IMR-90 (cell line): ENCODE data around the gene RORC. TPM values are rescaled to one million over a fixed set of nuclear protein-coding genes. Genes with fewer than 3 reads are reported as not detected.

ENCODE experiments used
- ATAC-seq: fragments of 200-7000 bp; cut with Tn5 transposase; 2 replicates; pipeline ENCODE4 v1.9.1; 2020; ENCODE audit warnings: low read depth, mild to moderate bottlenecking, moderate library complexity
- BruUV-seq: library from RNA; stranded (reverse); fragments of 400-500 nt; replicated peaks from 2 replicates; lab custom pipeline; 2021; lab: Mats Ljungman, UMichigan
- CTCF ChIA-PET: fragments of 300-600 bp; formaldehyde crosslinking; extraction: SDS; loops from one replicate; lab custom pipeline; 2021; ENCODE audit warnings: antibody characterized with exemption; lab: Yijun Ruan, JAX
- POLR2A ChIA-PET: fragments of 300-600 bp; sonication (Branson Sonifier 250); formaldehyde crosslinking; loops from one replicate; lab custom pipeline; 2022; ENCODE audit warnings: antibody characterized with exemption; ENCODE audit not compliant: unreplicated experiment; lab: Charles Lee
- DNase-seq: peaks from one replicate; pipeline ENCODE4 v3.0.0; 2013
- H2AFZ ChIP-seq: replicated peaks from 2 replicates; pipeline ENCODE3; 2013; ENCODE audit warnings: low read length, mild to moderate bottlenecking; ENCODE audit not compliant: poor library complexity
- H2AK5ac ChIP-seq: 2 replicates; pipeline ENCODE4 v1.6.1; 2013; ENCODE audit warnings: low read depth, low read length, inconsistent platforms
- H2AK9ac ChIP-seq: replicated peaks from 2 replicates; pipeline ENCODE3; 2013; ENCODE audit warnings: mild to moderate bottlenecking, low read depth, low read length, moderate library complexity; ENCODE audit not compliant: poor library complexity
- H2BK120ac ChIP-seq: 2 replicates; pipeline ENCODE4 v1.6.1; 2013; ENCODE audit warnings: low read depth, low read length, inconsistent platforms
- H2BK15ac ChIP-seq: 3 replicates; pipeline ENCODE4 v1.6.1; 2013; ENCODE audit warnings: low read depth, low read length, inconsistent platforms
- H2BK20ac ChIP-seq: 2 replicates; pipeline ENCODE4 v1.6.1; 2013; ENCODE audit warnings: low read depth, mild to moderate bottlenecking, inconsistent platforms, low read length, moderate library complexity
- H2BK5ac ChIP-seq: 2 replicates; pipeline ENCODE4 v1.6.1; 2013; ENCODE audit warnings: mild to moderate bottlenecking, low read depth, low read length, inconsistent platforms; ENCODE audit not compliant: poor library complexity, severe bottlenecking
- H3K14ac ChIP-seq: replicated peaks from 2 replicates; pipeline ENCODE4 v1.6.1; 2013; ENCODE audit warnings: low read depth, low read length, inconsistent platforms
- H3K18ac ChIP-seq: 2 replicates; pipeline ENCODE4 v1.6.1; 2013; ENCODE audit warnings: low read depth, low read length, control low read depth
- H3K23ac ChIP-seq: 2 replicates; pipeline ENCODE4 v1.6.1; 2013; ENCODE audit warnings: low read depth, low read length, inconsistent platforms
- H3K27ac ChIP-seq: 2 replicates; pipeline ENCODE4 v1.5.1; 2013; ENCODE audit warnings: mild to moderate bottlenecking, control low read depth, low read length; ENCODE audit not compliant: insufficient read depth
- H3K27me3 ChIP-seq: 2 replicates; pipeline ENCODE4 v1.6.1; 2013; ENCODE audit warnings: low read length; ENCODE audit not compliant: control insufficient read depth, insufficient read depth
- H3K36me3 ChIP-seq: 2 replicates; pipeline ENCODE4 v1.6.1; 2013; ENCODE audit warnings: low read length, mixed read lengths; ENCODE audit not compliant: control insufficient read depth, insufficient read depth
- H3K4ac ChIP-seq: 2 replicates; pipeline ENCODE4 v1.6.1; 2013; ENCODE audit warnings: low read depth, low read length, inconsistent platforms
- H3K4me1 ChIP-seq: 2 replicates; pipeline ENCODE4 v1.6.1; 2013; ENCODE audit warnings: low read length, mixed read lengths; ENCODE audit not compliant: control insufficient read depth, insufficient read depth
- H3K4me2 ChIP-seq: 2 replicates; pipeline ENCODE4 v1.6.1; 2013; ENCODE audit warnings: low read depth, mild to moderate bottlenecking, control low read depth, low read length, moderate library complexity
- H3K4me3 ChIP-seq: 2 replicates; pipeline ENCODE4 v1.5.1; 2013; ENCODE audit warnings: low read depth, mild to moderate bottlenecking, control low read depth, low read length, moderate library complexity; ENCODE audit not compliant: insufficient read depth
- H3K56ac ChIP-seq: 2 replicates; pipeline ENCODE4 v1.6.1; 2013; ENCODE audit warnings: low read length, inconsistent platforms; ENCODE audit not compliant: insufficient read depth; ENCODE audit errors: extremely low read depth
- H3K79me1 ChIP-seq, 2 experiments: 2 replicates each; pipeline ENCODE4 v1.6.1; 2013; ENCODE audit warnings: low read length in 2 of 2, inconsistent platforms in 1 of 2, low read depth in 1 of 2
- H3K9ac ChIP-seq: 2 replicates; pipeline ENCODE4 v1.6.1; 2013; ENCODE audit warnings: low read depth, low read length, control low read depth
- H3K9me1 ChIP-seq: 2 replicates; pipeline ENCODE4 v1.6.1; 2013; ENCODE audit warnings: low read length, inconsistent platforms; ENCODE audit not compliant: insufficient read depth
- H3K9me3 ChIP-seq: 2 replicates; pipeline ENCODE4 v1.6.1; 2013; ENCODE audit warnings: low read length; ENCODE audit not compliant: control insufficient read depth, insufficient read depth
- H4K20me1 ChIP-seq: 2 replicates; pipeline ENCODE4 v1.6.1; 2013; ENCODE audit warnings: low read length, inconsistent platforms; ENCODE audit not compliant: insufficient read depth
- H4K5ac ChIP-seq: 2 replicates; pipeline ENCODE4 v1.6.1; 2013; ENCODE audit warnings: mild to moderate bottlenecking, low read depth, low read length, control low read depth
- H4K8ac ChIP-seq, 2 experiments: 2 replicates each; pipeline ENCODE4 v1.6.1; 2013; ENCODE audit warnings: low read depth in 2 of 2, low read length in 2 of 2, control low read depth in 1 of 2, inconsistent platforms in 1 of 2
- H4K91ac ChIP-seq: 2 replicates; pipeline ENCODE4 v1.6.1; 2013; ENCODE audit warnings: low read depth, low read length, inconsistent platforms; ENCODE audit not compliant: insufficient read depth
- BHLHE40 ChIP-seq: fragments of 150-350 bp; IDR thresholded peaks from 2 replicates; pipeline ENCODE4 v1.6.1; 2016; ENCODE audit warnings: mild to moderate bottlenecking, low read depth, low read length
- CEBPB ChIP-seq: IDR thresholded peaks from 2 replicates; pipeline ENCODE4 v1.6.1; 2012; ENCODE audit warnings: low read depth, low read length, improper control_type of control experiment
- CTCF ChIP-seq: conservative IDR thresholded peaks from 2 replicates; pipeline ENCODE4 v1.5.1; 2012; ENCODE audit warnings: mild to moderate bottlenecking, low read depth, low read length, improper control_type of control experiment
- ELK1 ChIP-seq: fragments of 150-350 bp; IDR thresholded peaks from 2 replicates; pipeline ENCODE4 v1.6.1; 2016; ENCODE audit warnings: low read depth, mild to moderate bottlenecking, low read length, moderate library complexity, borderline replicate concordance
- FOS ChIP-seq: fragments of 150-350 bp; IDR thresholded peaks from 2 replicates; pipeline ENCODE4 v1.6.1; 2016; ENCODE audit warnings: low read depth, low read length
- MAFK ChIP-seq: IDR thresholded peaks from 2 replicates; pipeline ENCODE4 v1.6.1; 2012; ENCODE audit warnings: low read depth, low read length, improper control_type of control experiment
- MAZ ChIP-seq: IDR thresholded peaks from 2 replicates; pipeline ENCODE4 v1.6.1; 2012; ENCODE audit warnings: low read depth, mild to moderate bottlenecking, low read length, improper control_type of control experiment, moderate library complexity, borderline replicate concordance
- MXI1 ChIP-seq: IDR thresholded peaks from 2 replicates; pipeline ENCODE4 v1.6.1; 2012; ENCODE audit warnings: low read depth, mild to moderate bottlenecking, low read length, moderate library complexity, borderline replicate concordance
- NFE2L2 ChIP-seq: fragments of 150-350 bp; IDR thresholded peaks from 2 replicates; pipeline ENCODE4 v1.6.1; 2016; ENCODE audit warnings: low read depth, mild to moderate bottlenecking, low read length
- POLR2A ChIP-seq: IDR thresholded peaks from 2 replicates; pipeline ENCODE4 v1.6.1; 2012; ENCODE audit warnings: mild to moderate bottlenecking, low read depth, low read length
- RAD21 ChIP-seq: IDR thresholded peaks from 2 replicates; pipeline ENCODE4 v1.6.1; 2012; ENCODE audit warnings: low read length, improper control_type of control experiment
- RCOR1 ChIP-seq: IDR thresholded peaks from 2 replicates; pipeline ENCODE4 v1.6.1; 2012; ENCODE audit warnings: mild to moderate bottlenecking, low read length, improper control_type of control experiment; ENCODE audit not compliant: insufficient replicate concordance
- RFX5 ChIP-seq: IDR thresholded peaks from 2 replicates; pipeline ENCODE4 v1.8.0; 2012; ENCODE audit warnings: low read depth, mild to moderate bottlenecking, low read length, moderate library complexity
- SMC3 ChIP-seq: fragments of 150-350 bp; IDR thresholded peaks from 2 replicates; pipeline ENCODE4 v1.6.1; 2016; ENCODE audit warnings: low read depth, mild to moderate bottlenecking, antibody characterized with exemption, low read length, moderate library complexity
- USF2 ChIP-seq: fragments of 150-350 bp; IDR thresholded peaks from 2 replicates; pipeline ENCODE4 v1.6.1; 2017; ENCODE audit warnings: mild to moderate bottlenecking, antibody characterized with exemption, low read length, low read depth
- WGBS, 2 experiments: methylation state at CpG; one replicate each; pipeline versions ENCODE4 v1.1.5 to v1.1.7; 2013; ENCODE audit warnings: missing lambda C conversion rate in 2 of 2; ENCODE audit not compliant: insufficient read length in 1 of 2; ENCODE audit errors: extremely low coverage in 2 of 2; 5-methylcytosine and 5-hydroxymethylcytosine counted together
- dilution Hi-C: fragments of 300-500 bp; cut with HindIII; formaldehyde crosslinking; loops from one replicate; pipeline ENCODE4 v1.14.3; 2018; ENCODE audit warnings: low sequenced_read_pairs; ENCODE audit not compliant: unreplicated experiment
- in situ Hi-C: fragments of 300-500 bp; cut with MboI; formaldehyde crosslinking; loops from 3 replicates; pipeline ENCODE4 v1.14.3; 2019; ENCODE audit warnings: low sequenced_read_pairs, inconsistent platforms, mixed read lengths
- intact Hi-C: fragments of 100-400 bp; cut with micrococcal nuclease; formaldehyde crosslinking; loops from 2 replicates; pipeline ENCODE4 v1.10.0; 2022
- polyA plus RNA-seq, 3 experiments: library from polyadenylated mRNA; depleted of rRNA; stranded (reverse); fragments of >200 nt; gene quantifications; 2 replicates each; pipeline ENCODE4 v1.2.3, GENCODE V29; 2012; ENCODE audit warnings: low replicate concordance in 1 of 3
- total RNA-seq: library from RNA; depleted of rRNA; stranded (reverse); fragments of >200 nt; gene quantifications from 2 replicates; pipeline ENCODE4 v1.2.3, GENCODE V29; 2012

Gene RORC
- total and polyA plus RNA-seq, 2 of the 4 experiments (the other 2 are of a cell fraction), result not detected

- no peak overlapping the region for H3K18ac ChIP-seq
- no peak overlapping the region for H2AFZ ChIP-seq
- POLR2A ChIA-PET, result interaction anchor here (0.5 kb wide), 1 partner anchor 68 kb away, joined by 4 read pairs; no protein-coding TSS in a partner anchor
- H2BK5ac ChIP-seq, result no peak overlapping the region
- H3K4ac ChIP-seq, result no peak overlapping the region
- H4K5ac ChIP-seq, result no peak overlapping the region
- H4K20me1 ChIP-seq, result no peaks in the 10 kb centered on the region
- H3K4me3 ChIP-seq, result no peak overlapping the region
- no peak overlapping the region for H2AK9ac ChIP-seq
- in situ Hi-C loops, result no loop called here
- H2AK5ac ChIP-seq, result no peak overlapping the region
- dilution Hi-C loops, result no loop called here
- DNase-seq, result peak; percentile 29
- H3K9ac ChIP-seq, result no peak overlapping the region
- no peak overlapping the region for H4K91ac ChIP-seq
- no peak overlapping the region for H4K8ac ChIP-seq
- WGBS, 2 experiments, result 100% methylated on average over 1 of the region's 3 CpGs; no CpG with 5 or more reads in 1 of the 2 experiments
- H3K56ac ChIP-seq, result no peak overlapping the region
- peaks cover 1% of the 10 kb centered on the region; the same call in 1 of the 2 replicates for H3K4me1 ChIP-seq
- H3K23ac ChIP-seq, result no peak overlapping the region
- no peak overlapping the region for H3K4me2 ChIP-seq
- no peak overlapping the region for H3K27ac ChIP-seq
- H2BK120ac ChIP-seq, result no peak overlapping the region
- peaks cover 4% of the 10 kb centered on the region; the same call in 1 of the 2 replicates for H3K9me1 ChIP-seq
- no peak overlapping the region for H2BK20ac ChIP-seq
- peaks cover 19% of the 10 kb centered on the region for H3K27me3 ChIP-seq
- no peaks in the 10 kb centered on the region for H3K79me1 ChIP-seq
- intact Hi-C loops, result no loop called here
- H3K9me3 ChIP-seq, result no peaks in the 10 kb centered on the region
- H3K36me3 ChIP-seq, result no peaks in the 10 kb centered on the region
- BruUV-seq, result no TSS peak
- H3K14ac ChIP-seq, result no peak overlapping the region
- CTCF ChIA-PET, result no interaction called here
- H2BK15ac ChIP-seq, result no peak overlapping the region
- peak; percentile 66 for ATAC-seq
- TF ChIP-seq RFX5, result no peak
- no peak for TF ChIP-seq MAFK
- TF ChIP-seq MAZ, result no peak
- no peak for TF ChIP-seq BHLHE40
- TF ChIP-seq NFE2L2, result no peak
- no peak for TF ChIP-seq FOS
- no peak for TF ChIP-seq RAD21
- TF ChIP-seq CTCF, result no peak
- TF ChIP-seq MXI1, result no peak
- no peak for TF ChIP-seq CEBPB
- TF ChIP-seq SMC3, result no peak
- TF ChIP-seq RCOR1, result no peak
- no peak for TF ChIP-seq ELK1
- no peak for TF ChIP-seq POLR2A
- TF ChIP-seq USF2, result no peak
These were observed 26.6 kb upstream of the RORC start for GRCh38 chr1:151858030-151858746.
